A204.1 (cell line): ENCODE measurements around the gene LAMA5.

Source experiments
- FAIRE-seq: peaks from 2 replicates; lab custom pipeline; 2012; peaks lifted over from hg19 to GRCh38; lab: Jason Lieb, UNC

LAMA5 gene, protein sequence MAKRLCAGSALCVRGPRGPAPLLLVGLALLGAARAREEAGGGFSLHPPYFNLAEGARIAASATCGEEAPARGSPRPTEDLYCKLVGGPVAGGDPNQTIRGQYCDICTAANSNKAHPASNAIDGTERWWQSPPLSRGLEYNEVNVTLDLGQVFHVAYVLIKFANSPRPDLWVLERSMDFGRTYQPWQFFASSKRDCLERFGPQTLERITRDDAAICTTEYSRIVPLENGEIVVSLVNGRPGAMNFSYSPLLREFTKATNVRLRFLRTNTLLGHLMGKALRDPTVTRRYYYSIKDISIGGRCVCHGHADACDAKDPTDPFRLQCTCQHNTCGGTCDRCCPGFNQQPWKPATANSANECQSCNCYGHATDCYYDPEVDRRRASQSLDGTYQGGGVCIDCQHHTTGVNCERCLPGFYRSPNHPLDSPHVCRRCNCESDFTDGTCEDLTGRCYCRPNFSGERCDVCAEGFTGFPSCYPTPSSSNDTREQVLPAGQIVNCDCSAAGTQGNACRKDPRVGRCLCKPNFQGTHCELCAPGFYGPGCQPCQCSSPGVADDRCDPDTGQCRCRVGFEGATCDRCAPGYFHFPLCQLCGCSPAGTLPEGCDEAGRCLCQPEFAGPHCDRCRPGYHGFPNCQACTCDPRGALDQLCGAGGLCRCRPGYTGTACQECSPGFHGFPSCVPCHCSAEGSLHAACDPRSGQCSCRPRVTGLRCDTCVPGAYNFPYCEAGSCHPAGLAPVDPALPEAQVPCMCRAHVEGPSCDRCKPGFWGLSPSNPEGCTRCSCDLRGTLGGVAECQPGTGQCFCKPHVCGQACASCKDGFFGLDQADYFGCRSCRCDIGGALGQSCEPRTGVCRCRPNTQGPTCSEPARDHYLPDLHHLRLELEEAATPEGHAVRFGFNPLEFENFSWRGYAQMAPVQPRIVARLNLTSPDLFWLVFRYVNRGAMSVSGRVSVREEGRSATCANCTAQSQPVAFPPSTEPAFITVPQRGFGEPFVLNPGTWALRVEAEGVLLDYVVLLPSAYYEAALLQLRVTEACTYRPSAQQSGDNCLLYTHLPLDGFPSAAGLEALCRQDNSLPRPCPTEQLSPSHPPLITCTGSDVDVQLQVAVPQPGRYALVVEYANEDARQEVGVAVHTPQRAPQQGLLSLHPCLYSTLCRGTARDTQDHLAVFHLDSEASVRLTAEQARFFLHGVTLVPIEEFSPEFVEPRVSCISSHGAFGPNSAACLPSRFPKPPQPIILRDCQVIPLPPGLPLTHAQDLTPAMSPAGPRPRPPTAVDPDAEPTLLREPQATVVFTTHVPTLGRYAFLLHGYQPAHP (N-terminal part only)

DNA sequence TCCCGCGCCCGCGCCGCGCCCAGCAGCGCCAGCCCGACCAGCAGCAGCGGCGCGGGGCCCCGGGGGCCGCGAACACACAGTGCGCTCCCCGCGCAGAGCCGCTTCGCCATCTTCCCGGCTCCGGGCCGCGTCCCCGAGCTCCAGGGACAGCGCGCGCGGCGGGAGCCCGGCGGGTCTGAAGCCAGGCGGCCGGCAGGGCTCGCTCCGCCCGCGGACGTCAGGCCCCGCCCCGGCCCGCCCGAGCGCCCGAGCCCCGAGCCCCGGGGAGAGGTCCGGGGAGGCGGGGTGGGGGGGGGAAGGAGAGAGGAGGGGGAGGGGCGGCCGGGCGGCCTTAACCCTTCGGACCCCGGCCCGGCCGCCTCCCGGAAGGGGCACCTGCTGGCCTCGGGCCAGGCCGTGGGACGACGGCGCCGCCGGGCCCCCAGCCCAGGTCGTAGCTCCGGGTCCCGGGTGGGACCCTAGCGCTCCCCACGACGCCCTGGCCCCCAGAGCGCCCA, at the start of gene LAMA5:
Gene LAMA5, minus strand, starts transcription at position 177 of the 497 bp plus-strand sequence. Its CDS starts 67 bp downstream, at position 110.
- FAIRE-seq: no peak

DNA sequence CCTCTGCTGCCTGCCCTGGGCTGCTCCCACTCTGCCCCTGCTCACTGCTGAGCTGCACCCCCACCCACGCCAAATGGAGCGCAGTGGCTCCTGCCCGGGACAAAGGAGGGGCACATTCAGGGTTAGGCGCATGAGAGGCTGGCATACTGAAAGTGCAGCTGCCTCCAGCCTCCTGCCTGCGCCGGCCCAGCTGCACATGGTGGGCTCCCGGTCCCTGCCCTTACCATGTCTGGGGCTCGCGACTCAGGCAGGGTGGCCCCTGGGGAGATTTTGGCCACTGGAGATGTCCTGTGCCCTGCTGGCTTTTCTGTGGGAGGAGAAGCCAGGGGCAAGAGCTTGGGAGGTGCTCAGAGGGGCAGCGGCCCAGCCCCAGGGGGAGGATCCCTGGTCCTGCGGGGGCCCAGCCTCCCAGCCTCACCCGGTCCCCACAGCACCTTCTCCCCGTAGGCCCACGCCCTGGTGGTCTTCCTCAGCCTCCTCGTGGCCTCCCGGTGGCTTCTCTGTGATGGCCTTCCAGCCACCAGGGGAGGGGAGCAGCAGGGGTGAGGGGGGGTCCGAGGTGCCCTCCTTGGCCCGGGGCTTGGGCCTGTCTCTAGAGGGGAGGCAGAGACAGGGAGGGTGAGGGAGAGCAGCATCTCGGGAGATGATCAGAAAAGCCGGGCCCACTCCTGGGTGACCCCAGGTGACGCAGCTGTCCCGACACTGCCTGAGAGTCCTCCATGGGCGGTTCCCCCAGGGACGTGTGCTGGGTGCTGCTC, 48.4 kb upstream of the LAMA5 start:
- no peak for FAIRE-seq

DNA sequence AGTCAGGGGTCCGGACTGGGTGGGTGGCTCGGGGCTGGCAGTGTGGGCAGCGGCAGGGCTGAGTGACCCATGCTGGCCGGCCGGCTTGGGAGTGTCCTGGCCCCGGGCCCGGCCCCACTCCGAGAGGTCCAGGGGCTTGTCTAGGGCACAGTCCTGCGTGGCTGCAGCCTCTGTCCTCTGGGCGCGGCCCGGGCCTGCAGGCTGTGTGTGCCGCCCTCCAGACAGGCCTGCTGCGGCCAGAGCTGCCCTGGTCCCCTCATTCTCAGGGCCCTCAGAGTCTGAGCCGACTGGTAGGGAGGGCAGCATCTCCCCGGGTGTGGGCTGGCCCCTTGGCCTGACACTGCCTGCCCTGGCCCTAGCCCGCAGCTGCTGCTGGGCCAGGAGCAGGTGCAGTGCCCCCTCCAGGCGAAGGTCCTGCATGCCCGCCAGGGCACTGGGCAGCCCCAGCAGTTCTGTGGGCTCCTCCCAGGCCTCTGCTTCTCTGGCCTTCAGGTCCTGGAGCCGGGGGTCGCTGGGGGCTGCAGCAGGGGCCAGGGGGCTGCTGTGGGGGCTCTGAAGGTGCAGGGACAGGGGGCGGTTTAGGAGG, 46.9 kb upstream of the LAMA5 start:
- no peak for FAIRE-seq

DNA sequence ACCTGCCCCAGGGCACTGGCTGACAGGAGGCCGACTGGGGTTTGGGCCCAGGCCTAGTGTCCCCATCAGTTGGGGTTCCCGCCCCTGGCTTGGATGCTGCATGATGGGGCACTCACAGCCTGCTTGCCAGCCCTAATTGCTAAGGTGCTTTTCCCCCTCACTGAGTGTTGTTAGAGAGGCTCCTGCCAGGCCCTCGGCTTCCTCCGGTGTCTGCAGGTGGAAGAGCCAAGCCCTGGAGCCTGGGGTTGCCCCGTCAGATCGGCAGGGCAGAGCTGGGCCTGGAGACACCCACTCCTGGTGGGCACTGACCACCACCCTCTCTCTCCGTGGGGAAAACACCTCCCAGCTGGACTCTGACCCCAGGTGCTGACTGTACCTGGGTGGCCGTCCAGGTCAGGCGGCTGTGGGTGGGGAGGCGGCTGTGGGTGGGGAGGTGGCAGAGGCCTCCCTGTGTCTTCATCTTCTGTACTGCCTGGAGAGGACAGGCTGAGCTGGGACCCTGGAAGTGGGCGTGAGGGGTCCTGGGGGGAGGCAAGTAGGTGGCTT, 46.0 kb upstream of the LAMA5 start:
- FAIRE-seq: no peak

DNA sequence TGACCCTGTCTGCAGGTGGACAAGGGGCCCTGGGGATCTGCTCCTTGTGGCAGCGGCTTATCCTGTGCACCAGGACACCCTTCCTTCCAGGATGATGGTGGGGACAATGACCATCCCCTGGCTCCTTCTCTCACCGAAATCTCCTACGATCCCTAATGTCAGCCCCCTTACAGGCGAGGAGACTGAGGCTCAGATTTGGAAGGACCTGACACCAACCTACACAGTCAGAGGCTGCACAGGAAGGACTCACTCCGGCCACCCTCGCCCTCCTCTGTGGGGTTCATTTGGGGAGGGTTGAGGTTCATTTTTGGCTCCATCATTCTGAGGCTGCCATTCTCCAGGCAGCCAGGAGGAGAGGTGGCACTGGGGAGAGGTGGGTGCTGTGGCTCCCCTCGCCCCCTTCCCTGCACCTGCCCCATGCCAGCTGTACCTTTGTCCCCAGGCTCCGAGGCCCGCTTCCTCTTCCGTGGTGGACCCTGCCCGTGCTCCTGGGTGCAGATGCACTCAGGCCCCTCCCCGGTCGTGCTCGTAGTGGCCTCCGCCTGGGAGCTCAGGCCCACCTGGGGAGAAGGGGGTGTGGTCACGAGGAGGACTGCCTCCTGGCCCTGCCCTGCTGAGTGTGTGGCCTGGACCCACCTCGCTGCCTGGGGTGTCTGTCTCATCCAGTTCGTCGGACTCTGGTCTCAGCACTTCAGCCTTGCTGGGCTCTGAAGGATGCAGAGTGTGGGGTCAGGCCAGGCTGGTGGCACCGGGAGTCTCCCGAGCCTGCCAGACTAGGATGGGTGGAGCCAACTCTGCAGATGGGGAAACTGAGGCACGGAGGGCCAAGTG, 45.3 kb upstream of the LAMA5 start:
- FAIRE-seq: no peak

DNA sequence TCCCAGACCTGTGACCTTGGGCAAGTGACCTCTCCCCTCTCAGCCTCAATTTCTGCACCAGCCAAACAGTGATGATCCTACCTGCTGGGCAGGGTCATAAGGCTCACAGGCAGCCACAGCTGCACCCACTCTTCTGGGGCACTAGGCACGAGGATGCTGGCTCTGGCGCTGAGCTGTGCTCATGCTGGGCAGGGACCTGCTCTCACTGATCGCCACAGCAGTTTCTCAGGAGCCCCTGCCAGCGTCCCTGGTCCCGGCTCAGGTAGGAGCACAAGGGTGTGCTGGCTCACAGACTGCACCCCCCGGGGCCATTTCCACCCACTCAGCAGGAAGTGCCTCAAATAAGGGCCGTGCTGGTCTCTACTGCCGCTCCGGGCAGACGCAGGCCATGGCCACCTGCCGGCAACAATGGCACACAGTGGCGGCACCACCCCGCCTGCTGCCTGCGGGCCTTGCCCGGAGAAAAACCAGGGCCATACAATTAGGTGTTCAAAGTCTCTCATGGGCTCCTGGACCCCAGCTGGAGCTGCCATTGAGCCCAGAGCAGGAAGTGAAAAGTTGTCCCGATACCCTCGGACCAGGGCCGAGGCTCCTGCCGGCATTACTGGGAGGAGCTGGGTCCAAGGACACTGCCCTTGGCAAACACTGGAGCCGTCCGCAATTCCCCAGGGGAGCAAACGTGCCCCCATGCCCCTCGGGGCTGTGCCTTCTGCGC, 44.5 kb upstream of the LAMA5 start:
- FAIRE-seq: no peak

DNA sequence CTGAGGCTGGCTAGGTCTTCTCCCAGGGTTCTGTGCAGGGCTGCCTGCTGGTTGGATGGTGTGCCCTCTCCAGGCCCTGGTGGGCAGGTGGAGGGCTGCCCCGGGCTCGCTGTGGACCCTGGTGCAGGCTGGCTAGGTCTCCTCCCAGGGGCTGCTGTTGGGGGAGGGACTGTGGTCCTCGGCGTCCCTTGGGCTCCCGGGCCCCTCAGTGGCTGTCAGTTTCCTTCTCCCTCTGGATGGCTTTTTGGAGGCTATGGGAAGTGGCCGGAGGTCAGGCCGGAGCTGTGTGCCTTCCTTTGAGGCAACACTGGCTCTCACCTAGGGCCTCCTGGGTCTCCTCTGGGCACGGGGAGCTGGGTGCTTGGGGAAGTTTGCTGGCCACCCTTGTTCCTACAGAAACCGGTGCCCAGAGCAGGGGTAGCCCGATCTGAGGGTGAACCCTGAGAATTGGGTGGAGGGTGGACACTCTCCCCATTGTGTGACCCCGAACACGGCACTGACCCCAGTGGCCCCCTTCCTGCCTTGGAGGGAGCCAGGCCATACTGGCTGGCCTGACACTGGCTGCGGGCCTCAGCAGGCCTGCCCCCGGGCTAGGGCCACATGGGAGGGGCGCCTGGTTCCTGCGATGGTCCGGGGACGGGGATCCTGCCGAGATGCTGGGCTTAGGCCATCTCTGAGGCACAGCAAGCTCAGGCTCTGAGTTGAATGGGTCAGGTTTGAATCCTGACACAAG, 43.8 kb upstream of the LAMA5 start:
- FAIRE-seq: no peak

DNA sequence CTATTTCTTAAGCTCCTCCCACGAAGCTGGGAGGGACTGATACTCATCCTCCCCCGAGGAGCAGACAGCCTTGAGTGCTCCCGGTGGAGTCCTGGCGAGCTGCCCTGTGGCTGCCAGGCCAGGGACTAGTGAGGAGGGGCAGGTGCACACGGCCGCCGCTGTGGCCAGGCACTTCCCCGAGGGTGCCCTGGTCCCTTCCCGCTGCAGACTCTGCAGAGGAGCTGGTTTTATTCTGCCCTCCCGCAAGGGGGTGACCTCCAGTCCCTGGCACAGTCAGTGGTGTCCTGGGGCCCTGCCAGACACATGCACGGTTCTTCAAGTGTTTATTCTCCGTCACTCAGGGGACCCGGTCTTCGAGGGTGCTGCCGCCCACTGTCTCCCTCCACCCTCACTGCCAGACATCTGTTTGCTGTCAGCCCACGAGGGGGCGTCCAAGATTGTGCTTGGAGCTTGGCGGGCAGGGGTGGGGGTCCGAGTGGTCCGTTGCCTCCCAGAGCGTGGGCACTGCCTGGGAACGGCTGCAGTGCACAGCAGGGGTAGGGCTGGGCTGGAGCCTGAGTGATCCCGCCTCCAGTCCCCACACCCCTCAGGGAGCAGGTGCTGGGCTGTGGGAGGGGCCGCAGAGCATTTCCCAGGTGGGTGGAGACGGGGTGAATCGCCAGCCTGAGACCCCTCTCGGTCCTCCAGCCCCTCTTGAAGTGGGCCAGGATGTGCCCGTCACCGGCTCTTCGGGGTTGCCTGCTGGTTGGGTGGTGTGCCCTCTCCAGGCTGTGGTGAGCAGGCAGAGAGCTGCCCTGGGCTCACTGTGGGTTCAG, 43.0 kb upstream of the LAMA5 start:
- FAIRE-seq: no peak

DNA sequence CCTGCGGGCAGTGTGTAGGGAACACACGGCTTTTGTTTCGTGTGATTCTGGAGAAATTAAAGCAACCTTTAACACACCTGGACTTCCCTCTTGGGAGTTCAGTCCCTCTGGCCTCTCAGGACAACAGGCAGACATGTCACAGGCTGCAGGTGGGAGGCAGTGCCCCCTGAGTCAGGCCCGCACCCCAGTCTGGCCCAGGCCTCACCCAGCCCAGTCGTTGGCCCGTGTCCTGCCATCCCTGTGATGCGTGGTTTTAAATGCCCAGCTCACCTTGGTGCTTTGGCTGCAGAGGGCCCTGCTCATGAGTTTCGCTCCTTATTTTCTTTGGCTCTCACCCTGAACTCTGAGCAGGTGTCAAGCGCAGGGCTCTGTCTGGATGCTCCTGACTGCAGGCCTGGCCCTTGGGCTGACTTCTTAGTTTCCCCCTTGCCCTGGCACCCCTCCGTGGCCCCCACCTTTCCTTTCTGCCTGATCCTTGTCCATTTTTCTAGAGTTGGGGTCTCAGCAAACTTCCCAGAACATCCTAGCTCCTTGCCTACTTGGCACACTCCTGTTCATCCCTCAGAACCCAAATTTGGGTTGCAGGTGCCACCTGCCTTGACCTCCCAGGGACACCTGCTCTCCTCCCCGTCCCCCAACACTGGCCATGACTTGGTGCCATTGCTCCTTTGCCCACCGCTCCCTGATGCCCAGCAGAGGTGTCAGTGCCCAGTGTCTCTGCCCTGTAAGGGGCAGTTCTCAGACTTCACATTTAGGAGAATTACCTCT, 42.2 kb upstream of the LAMA5 start:
- no peak for FAIRE-seq

DNA sequence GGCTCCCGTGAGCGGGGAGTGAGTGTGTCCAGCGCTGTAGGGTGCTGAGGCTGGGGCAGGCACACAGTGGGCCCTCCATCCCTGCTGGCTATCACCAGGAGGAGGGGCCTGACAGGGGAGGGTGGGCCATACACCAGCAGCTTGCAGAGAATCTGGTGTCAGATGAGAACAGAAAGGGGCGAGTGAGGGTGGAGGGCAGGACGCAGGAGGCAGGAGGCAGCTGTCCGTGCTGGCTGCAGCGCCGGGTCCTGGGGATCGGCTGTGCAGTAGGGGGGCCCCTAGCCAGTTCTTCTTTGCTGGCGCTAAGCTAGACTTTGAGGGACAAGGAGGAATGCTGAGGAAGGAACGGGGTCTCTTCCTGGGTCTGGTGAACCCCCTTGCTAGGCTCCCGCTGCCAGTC, 41.5 kb upstream of the LAMA5 start:
- no peak for FAIRE-seq

DNA sequence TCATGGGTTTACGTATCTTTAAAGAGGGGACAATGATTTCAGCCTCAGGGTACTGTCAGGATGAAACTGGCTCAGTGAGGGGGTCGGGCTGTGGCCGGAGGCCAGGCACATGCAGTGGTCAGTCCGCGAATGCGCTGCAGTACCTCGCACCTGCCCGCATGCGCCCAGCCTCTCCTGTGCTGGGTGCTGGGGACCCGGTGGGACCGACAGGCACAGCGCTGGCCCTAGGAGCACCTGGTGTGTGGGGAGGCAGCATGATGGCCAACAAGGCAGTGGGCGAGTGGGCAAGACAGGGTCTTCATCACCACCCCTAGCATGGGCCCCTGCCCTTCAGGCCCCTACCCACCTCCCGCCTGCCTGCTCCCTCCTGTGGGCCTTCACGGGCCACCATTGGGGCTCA, 40.9 kb upstream of the LAMA5 start:
- no peak for FAIRE-seq

DNA sequence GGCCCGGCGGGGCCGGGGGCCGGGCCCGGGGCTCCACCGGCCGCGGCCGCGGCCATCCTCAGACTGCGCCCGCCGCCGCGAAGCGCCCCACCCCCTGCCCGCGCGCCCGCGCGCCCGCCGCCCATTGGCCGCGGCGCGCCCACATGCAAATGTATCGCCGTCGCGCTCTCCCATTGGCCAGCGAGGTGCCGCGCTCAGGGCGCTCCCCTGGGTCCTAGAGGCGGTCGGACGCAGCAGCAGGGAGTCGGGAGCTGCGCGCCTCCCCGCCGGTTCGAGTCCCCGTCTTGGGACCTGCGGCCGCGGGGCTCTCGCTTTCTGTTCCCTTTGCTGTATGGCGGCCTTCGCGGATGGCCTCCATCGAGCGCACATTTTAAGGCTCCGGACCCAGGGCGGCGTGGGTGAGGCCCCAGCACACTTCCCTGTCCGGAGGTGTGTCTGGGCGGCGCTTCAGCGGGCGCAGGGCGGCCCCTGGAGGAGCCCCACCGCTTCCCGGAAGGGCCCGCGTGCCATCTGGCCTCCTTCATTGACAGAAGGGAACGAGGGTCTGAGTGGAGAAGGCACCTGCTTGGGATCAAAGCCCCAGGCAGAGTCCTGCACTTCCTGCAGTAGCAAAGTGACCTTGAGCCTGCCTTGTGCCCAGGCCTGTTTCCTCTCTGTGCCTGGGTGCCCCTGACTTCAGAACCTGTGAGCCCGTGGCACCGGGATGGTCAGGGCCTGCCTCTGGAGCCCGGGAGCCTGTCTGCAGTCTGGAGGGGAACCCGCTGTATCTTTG, 40.3 kb upstream of the LAMA5 start, which contains the start of gene CABLES2:
Gene CABLES2, minus strand, starts transcription at position 65 of the 772 bp plus-strand sequence. Its CDS starts 9 bp downstream, at position 56.
- FAIRE-seq: no peak

DNA sequence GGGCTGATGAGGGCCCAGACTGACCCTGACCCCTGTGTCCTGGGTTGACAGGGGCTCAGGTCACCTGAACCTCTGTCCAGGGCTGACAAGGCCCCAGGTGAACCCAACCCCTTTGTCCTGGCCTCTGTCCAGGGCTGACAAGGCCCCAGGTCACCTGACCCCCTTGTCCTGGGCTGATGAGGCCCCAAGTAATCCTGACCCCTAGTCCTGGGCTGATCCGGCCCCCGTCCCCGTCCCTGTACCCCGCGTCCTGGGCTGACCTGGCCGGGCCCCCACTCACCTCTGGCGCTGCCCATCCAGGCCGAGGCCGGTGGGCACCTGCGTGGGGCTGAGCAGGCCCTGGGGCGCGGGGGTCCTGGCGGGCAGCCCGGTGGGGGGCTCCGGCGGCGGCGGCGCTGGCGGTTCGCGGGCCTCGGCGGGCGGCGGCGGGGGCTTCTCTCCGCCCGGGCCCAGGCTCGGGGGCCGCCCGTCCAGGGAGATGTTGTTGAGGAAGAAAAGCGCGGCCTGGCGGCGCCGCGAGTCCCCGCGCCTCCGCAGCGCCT, 39.6 kb upstream of the LAMA5 start:
- FAIRE-seq: no peak

DNA sequence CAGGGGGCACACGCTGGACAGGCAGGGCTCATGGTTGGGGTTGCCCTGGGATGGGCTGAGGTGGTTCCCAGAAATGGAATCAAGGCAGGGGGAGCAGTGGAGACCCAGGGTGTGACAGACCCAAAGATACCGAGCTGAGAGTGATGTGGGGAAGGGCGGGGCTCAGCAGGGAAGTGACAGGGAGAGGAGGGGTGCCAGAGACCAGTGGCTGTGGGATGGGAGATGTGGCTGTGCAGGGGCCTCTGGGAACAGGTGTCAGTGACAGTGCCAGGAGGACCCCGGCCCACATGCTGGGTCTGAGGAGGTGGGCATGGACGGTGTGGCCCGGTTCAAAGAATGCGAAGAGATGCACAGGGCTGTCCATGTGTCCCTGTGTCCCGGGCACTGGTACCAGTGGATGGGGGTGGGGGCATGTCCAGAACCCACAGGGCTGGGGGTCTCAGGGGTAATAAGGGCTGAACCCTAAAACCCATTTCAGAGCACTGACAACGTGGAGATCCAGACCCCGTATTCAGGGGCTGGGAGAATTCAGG, 38.9 kb upstream of the LAMA5 start:
- no peak for FAIRE-seq
